Femur (tissue), 1 donor: ENCODE data around the gene ARL6IP6.

Experiments used
- DNase-seq: peaks from one replicate; pipeline ENCODE4 v3.0.0-alpha.2; 2017

Gene ARL6IP6

GRCh38 chr2:152811916-152812315 lies 93.5 kb downstream of the ARL6IP6 start:
- DNase-seq, result no peak
